ENCODE results near the gene RGS10. TPM values are rescaled to one million over a fixed set of nuclear protein-coding genes. Genes with fewer than 3 reads are reported as not detected.

The RGS10 gene
- total and polyA plus RNA-seq, 2 experiments from 2014 or later = 16.8 to 26.8 TPM

- TF ChIP-seq ZNF462 (CRISPR knock-in tag; IDR thresholded peaks at IDR 0.05) = no peak
- no peak for TF ChIP-seq ZNF114 (CRISPR knock-in tag; IDR thresholded peaks at IDR 0.05)
- TF ChIP-seq JUNB (IDR thresholded peaks at IDR 0.05; ENCODE audit: unreplicated experiment) = no peak
- no peak for TF ChIP-seq ZNF331 (CRISPR knock-in tag; IDR thresholded peaks at IDR 0.05; ENCODE audit: low read depth)
- TF ChIP-seq ETS1 (IDR thresholded peaks at IDR 0.05) = no peak
Observed at GRCh38 chr10:119503821-119504220, 38.7 kb downstream of the RGS10 start (continued).

- Mint-ChIP-seq H3K9me3 (no peaks in the 10 kb centered on the region), H3K27ac (no peak overlapping the region), H3K27me3 (ENCODE audit: insufficient read depth, low read depth, poor library complexity) (peaks cover 6% of the 10 kb centered on the region), H3K4me1 (peaks cover 3% of the 10 kb centered on the region; the same call in 2 of the 3 replicates), H3K36me3 (ENCODE audit: low read depth) (no peaks in the 10 kb centered on the region), H3K4me3 (no peak overlapping the region)
- no peaks in the 10 kb centered on the region for H3K4me1 ChIP-seq (ENCODE audit: insufficient read depth)
- H3K9me2 ChIP-seq (ENCODE audit: insufficient read depth) = no peaks in the 10 kb centered on the region
- no peaks in the 10 kb centered on the region for H3K36me3 ChIP-seq (ENCODE audit: insufficient read depth)
- H3K79me2 ChIP-seq (replicated peaks; ENCODE audit: insufficient read depth) = no peaks in the 10 kb centered on the region
- ATAC-seq (peak; percentile 36; the same call in 2 of the 3 replicates), DNase-seq (ENCODE audit: low spot score) (no peak)
- no peaks in the 10 kb centered on the region for H3F3A ChIP-seq (replicated peaks; ENCODE audit: low read depth)
- H3K27me3 ChIP-seq (ENCODE audit: insufficient read depth) = no peaks in the 10 kb centered on the region
- no peak for TF ChIP-seq ZNF114 (CRISPR knock-in tag; IDR thresholded peaks at IDR 0.05)
- no peak overlapping the region for H3K4me2 ChIP-seq
- no peak overlapping the region for H3K4me3 ChIP-seq
- no peak overlapping the region for H3K27ac ChIP-seq (ENCODE audit: low read depth)
- H2AFZ ChIP-seq = no peak overlapping the region
- no peaks in the 10 kb centered on the region for H4K20me1 ChIP-seq (replicated peaks; ENCODE audit: insufficient read depth)
Observed at GRCh38 chr10:119502618-119503155, 39.8 kb downstream of the RGS10 start.
